Brain microvascular endothelial cell (primary cell): ENCODE results near the gene NFATC1.

Source experiments
- DNase-seq: peaks from one replicate; pipeline ENCODE4 v3.0.0-alpha.2; 2020
- H3K27ac ChIP-seq: fragments of 250-450 bp; sonication (Bioruptor Pico); 2 replicates; pipeline ENCODE4 v1.5.1; 2020; ENCODE audit warnings: mild to moderate bottlenecking, moderate library complexity
- H3K27me3 ChIP-seq: fragments of 250-450 bp; sonication (Bioruptor Pico); replicated peaks from 2 replicates; pipeline ENCODE4 v1.5.1; 2020; ENCODE audit warnings: mild to moderate bottlenecking
- H3K36me3 ChIP-seq: fragments of 250-450 bp; sonication (Bioruptor Pico); replicated peaks from 2 replicates; pipeline ENCODE4 v1.5.1; 2020; ENCODE audit warnings: mild to moderate bottlenecking
- H3K4me3 ChIP-seq: 2 replicates; pipeline ENCODE4 v1.5.1; 2011; ENCODE audit warnings: low read depth, mild to moderate bottlenecking, control low read depth, low read length, moderate library complexity
- in situ Hi-C: cut with HindIII; loops from 2 replicates; pipeline ENCODE4 v1.10.0; 2017; ENCODE audit warnings: low sequenced_read_pairs, low pct_ligation_motif_present
- TF ChIP-seq, protein P1 (sequence below): IDR thresholded peaks from 2 replicates; pipeline ENCODE4 v1.5.1; 2011; ENCODE audit warnings: low read depth, mild to moderate bottlenecking, moderate library complexity, low read length, control low read depth, inconsistent platforms; ENCODE audit errors: missing control alignments

Gene NFATC1

GRCh38 chr18:79458917-79459803 is 63.4 kb downstream of the NFATC1 start:
- H3K36me3 ChIP-seq, result no peaks in the 10 kb centered on the region
- TF ChIP-seq, protein P1, sequence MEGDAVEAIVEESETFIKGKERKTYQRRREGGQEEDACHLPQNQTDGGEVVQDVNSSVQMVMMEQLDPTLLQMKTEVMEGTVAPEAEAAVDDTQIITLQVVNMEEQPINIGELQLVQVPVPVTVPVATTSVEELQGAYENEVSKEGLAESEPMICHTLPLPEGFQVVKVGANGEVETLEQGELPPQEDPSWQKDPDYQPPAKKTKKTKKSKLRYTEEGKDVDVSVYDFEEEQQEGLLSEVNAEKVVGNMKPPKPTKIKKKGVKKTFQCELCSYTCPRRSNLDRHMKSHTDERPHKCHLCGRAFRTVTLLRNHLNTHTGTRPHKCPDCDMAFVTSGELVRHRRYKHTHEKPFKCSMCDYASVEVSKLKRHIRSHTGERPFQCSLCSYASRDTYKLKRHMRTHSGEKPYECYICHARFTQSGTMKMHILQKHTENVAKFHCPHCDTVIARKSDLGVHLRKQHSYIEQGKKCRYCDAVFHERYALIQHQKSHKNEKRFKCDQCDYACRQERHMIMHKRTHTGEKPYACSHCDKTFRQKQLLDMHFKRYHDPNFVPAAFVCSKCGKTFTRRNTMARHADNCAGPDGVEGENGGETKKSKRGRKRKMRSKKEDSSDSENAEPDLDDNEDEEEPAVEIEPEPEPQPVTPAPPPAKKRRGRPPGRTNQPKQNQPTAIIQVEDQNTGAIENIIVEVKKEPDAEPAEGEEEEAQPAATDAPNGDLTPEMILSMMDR, result no peak
- H3K27me3 ChIP-seq, result no peaks in the 10 kb centered on the region
- in situ Hi-C loops, result no loop called here
- no peak for DNase-seq
- no peak overlapping the region for H3K27ac ChIP-seq
- H3K4me3 ChIP-seq, result peak overlapping the region; percentile 20

DNA sequence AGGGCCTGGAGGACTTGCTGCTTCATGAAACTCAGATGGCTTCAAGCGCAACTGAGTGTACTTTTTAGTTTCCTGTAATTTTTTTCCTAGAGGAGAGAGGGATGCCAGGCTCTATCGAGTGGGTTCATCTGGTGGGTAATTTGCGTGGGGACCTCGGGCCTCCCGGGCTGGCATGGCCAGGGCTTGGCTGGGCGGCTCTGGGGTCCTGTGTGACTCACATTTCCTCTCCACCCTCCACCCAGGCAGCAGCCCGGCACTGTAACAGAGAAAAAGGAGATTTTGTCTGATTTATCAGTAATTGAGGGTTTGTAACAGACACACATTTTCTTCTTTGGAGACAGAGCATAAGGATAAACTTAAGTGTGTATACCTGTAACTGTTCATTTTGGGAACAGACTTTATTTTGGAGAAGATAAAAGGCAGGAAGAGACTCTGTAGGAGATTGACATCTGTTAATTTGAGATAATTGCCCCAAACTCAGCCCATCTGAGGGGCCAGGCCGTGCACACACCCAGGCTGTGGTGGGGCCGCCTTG is 64.3 kb downstream of the NFATC1 start:
- no peak overlapping the region for H3K27ac ChIP-seq
- H3K36me3 ChIP-seq, result no peaks in the 10 kb centered on the region
- in situ Hi-C loops, result no loop called here
- no peaks in the 10 kb centered on the region for H3K27me3 ChIP-seq
- TF ChIP-seq, protein P1, result no peak
- H3K4me3 ChIP-seq, result no peak overlapping the region
- DNase-seq, result no peak

GRCh38 chr18:79460481-79461300 is 65.0 kb downstream of the NFATC1 start:
- H3K27me3 ChIP-seq, result no peaks in the 10 kb centered on the region
- H3K27ac ChIP-seq, result no peak overlapping the region
- TF ChIP-seq, protein P1, result no peak
- in situ Hi-C loops, result no loop called here
- DNase-seq, result no peak
- H3K4me3 ChIP-seq, result no peak overlapping the region
- H3K36me3 ChIP-seq, result no peaks in the 10 kb centered on the region

DNA sequence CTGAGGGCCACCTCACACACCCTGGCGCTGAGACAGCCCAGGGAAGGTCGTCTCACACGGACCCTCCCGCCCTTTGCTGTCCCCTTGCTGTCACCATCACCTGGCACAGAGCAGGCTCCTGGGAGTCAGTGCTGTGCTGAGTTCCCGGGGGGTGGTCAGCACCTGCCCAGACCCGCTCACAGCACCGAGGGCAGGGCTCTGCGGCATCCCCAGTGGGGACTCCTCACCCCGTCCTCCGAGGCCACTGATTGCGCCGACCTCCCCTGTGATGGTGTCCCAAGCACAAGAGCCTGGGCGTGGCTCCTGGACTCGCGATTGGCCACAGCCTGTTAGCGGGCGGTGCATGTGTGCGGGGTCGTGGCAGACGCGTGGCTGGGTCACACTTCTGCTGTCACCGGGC is 65.9 kb downstream of the NFATC1 start:
- no peaks in the 10 kb centered on the region for H3K36me3 ChIP-seq
- TF ChIP-seq, protein P1, result no peak
- no peaks in the 10 kb centered on the region for H3K27me3 ChIP-seq
- no peak for DNase-seq
- no peak overlapping the region for H3K4me3 ChIP-seq
- in situ Hi-C loops, result no loop called here
- no peak overlapping the region for H3K27ac ChIP-seq

DNA sequence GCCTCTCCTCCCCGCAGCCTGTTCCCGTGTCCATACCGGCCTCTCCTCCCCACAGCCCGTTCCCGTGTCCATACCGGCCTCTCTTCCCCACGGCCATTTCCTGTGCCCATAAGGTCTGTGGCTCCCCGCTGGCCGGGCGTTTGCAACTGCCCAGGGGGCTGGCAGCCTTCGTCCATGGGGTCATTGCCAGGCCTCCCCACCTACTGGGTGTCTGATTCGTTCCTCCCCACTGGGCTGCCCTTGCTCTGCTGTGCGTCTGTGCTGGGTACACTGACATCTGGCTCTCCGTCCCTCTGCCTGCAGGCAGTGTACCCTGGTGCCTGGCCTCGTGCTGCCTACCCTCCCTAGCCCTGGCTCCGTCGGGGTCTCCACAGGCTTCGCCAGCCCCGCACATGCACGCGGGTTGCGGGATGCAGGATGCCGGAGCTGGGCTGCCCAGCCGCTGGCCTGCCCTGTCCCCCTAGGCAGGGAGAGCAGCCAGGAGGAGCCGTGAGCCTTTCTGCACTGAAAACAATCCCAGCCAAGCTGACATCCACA is 67.8 kb downstream of the NFATC1 start:
- H3K4me3 ChIP-seq, result no peak overlapping the region
- no peak for DNase-seq
- H3K36me3 ChIP-seq, result no peaks in the 10 kb centered on the region
- TF ChIP-seq, protein P1, result no peak
- in situ Hi-C loops, result no loop called here
- H3K27me3 ChIP-seq, result no peaks in the 10 kb centered on the region
- H3K27ac ChIP-seq, result no peak overlapping the region
